K562 (cell line): ENCODE data around the gene TERC. TPM values are rescaled to one million over a fixed set of nuclear protein-coding genes. Genes with fewer than 3 reads are reported as not detected.

Experiments
- ATAC-seq: fragments of 200-7000 bp; cut with Tn5 transposase; 3 replicates; pipeline ENCODE4 v1.9.1; 2020; ENCODE audit warnings: moderate library complexity
- BruUV-seq: library from RNA; stranded (reverse); fragments of 400-500 nt; replicated peaks from 2 replicates; lab custom pipeline; 2021; lab: Mats Ljungman, UMichigan
- CTCF ChIA-PET: fragments of 300-600 bp; formaldehyde crosslinking; extraction: SDS; loops from one replicate; lab custom pipeline; 2021; ENCODE audit warnings: low intra/inter-chr PET ratio; lab: Yijun Ruan, JAX
- POLR2A ChIA-PET: fragments of 300-600, 350-650 bp; sonication (Branson Sonifier 250); formaldehyde crosslinking; extraction: SDS; loops from one replicate; lab custom pipeline; 2021; ENCODE audit warnings: antibody characterized with exemption, inconsistent platforms; lab: Yijun Ruan, JAX
- DNase-seq, 4 experiments: peaks; one replicate each; pipeline versions ENCODE4 v3.0.0 to v3.0.0-alpha.2; 2011 to 2018; ENCODE audit warnings: low spot score in 3 of 4, mixed read lengths in 3 of 4; ENCODE audit errors: extremely low read depth in 1 of 4
- FAIRE-seq: peaks from 2 replicates; lab custom pipeline; 2011; peaks lifted over from hg19 to GRCh38; lab: Jason Lieb, UNC
- H2AFZ ChIP-seq: 2 replicates; pipeline ENCODE4 v1.6.0; 2011; ENCODE audit warnings: low read depth, low read length, control low read depth, inconsistent platforms
- H3K27ac ChIP-seq: fragments of 200-600 bp; 3 replicates; pipeline ENCODE4 v1.8.0; 2011; ENCODE audit warnings: low read depth, mild to moderate bottlenecking, control low read depth, inconsistent platforms, low read length, moderate library complexity, mixed read lengths; ENCODE audit errors: extremely low read depth
- H3K27me3 ChIP-seq, 2 experiments: fragments of 300-600 bp in 1 of 2; 2 replicates in 1 of 2; 3 replicates in 1 of 2; pipeline versions ENCODE4 v1.6.0 to v1.8.0; 2011; ENCODE audit warnings: inconsistent platforms in 2 of 2, low read length in 2 of 2, mild to moderate bottlenecking in 1 of 2, mixed read lengths in 1 of 2, moderate library complexity in 1 of 2; ENCODE audit not compliant: control insufficient read depth in 2 of 2, insufficient read depth in 2 of 2
- H3K36me3 ChIP-seq: fragments of 300-600 bp; 3 replicates; pipeline ENCODE4 v1.8.0; 2011; ENCODE audit warnings: mild to moderate bottlenecking, low read length, inconsistent platforms; ENCODE audit not compliant: control insufficient read depth, insufficient read depth
- H3K4me1 ChIP-seq, 2 experiments: fragments of 200-600 bp in 1 of 2; replicated peaks in 1 of 2; 2 replicates in 1 of 2; 3 replicates in 1 of 2; pipeline versions ENCODE4 v1.5.1 to v1.8.0; 2011; ENCODE audit warnings: inconsistent platforms in 2 of 2, low read length in 2 of 2, mild to moderate bottlenecking in 1 of 2, mixed read lengths in 1 of 2, moderate library complexity in 1 of 2; ENCODE audit not compliant: control insufficient read depth in 2 of 2, insufficient read depth in 2 of 2
- H3K4me2 ChIP-seq: 2 replicates; pipeline ENCODE4 v1.6.1; 2011; ENCODE audit warnings: low read length, control low read depth, inconsistent platforms, mixed read lengths; ENCODE audit not compliant: insufficient read depth
- H3K4me3 ChIP-seq: fragments of 200-600 bp; sonication (generic), shearing (Covaris generic); 2 replicates; pipeline ENCODE4 v1.5.1; 2016; ENCODE audit warnings: control low read depth, inconsistent platforms
- H3K79me2 ChIP-seq: fragments of 200-600 bp; 3 replicates; pipeline ENCODE4 v1.8.0; 2011; ENCODE audit warnings: low read length, inconsistent platforms; ENCODE audit not compliant: control insufficient read depth, insufficient read depth
- H3K9ac ChIP-seq, 2 experiments: 2 replicates each; pipeline versions ENCODE4 v1.6.0 to v1.6.1; 2011; ENCODE audit warnings: low read depth in 2 of 2, low read length in 2 of 2, control low read depth in 1 of 2, inconsistent platforms in 1 of 2, mild to moderate bottlenecking in 1 of 2, mixed read lengths in 1 of 2; ENCODE audit not compliant: insufficient read depth in 1 of 2
- H3K9me1 ChIP-seq: one replicate; pipeline ENCODE4 v1.6.0; 2011; ENCODE audit warnings: inconsistent platforms, mild to moderate bottlenecking, low read length, moderate library complexity; ENCODE audit not compliant: control insufficient read depth, insufficient read depth
- H3K9me3 ChIP-seq: replicated peaks from 2 replicates; pipeline ENCODE4 v1.5.1; 2011; ENCODE audit warnings: low read depth, low read length, inconsistent platforms; ENCODE audit not compliant: control insufficient read depth, insufficient read depth
- H4K20me1 ChIP-seq: replicated peaks from 2 replicates; pipeline ENCODE4 v1.6.1; 2011; ENCODE audit warnings: low read length, inconsistent platforms, mixed read lengths; ENCODE audit not compliant: control insufficient read depth, insufficient read depth
- RBM25 ChIP-seq: fragments of 200-400 bp; formaldehyde crosslinking; IDR thresholded peaks from 2 replicates; pipeline ENCODE4 v1.6.1; 2018; ENCODE audit warnings: low read length, low read depth, moderate library complexity; ENCODE audit not compliant: severe bottlenecking
- RCOR1 ChIP-seq, 2 experiments: IDR thresholded peaks; 2 replicates each; pipeline ENCODE4 v1.6.1; 2012; ENCODE audit warnings: low read depth in 2 of 2, low read length in 2 of 2, borderline replicate concordance in 1 of 2, improper control_type of control experiment in 1 of 2
- SMARCA4 ChIP-seq: fragments of 450-650 bp; IDR thresholded peaks from 2 replicates; pipeline ENCODE4 v1.6.1; 2016
- TAF15 ChIP-seq: fragments of 200-400 bp; formaldehyde crosslinking; IDR thresholded peaks from 2 replicates; pipeline ENCODE4 v1.6.1; 2017; ENCODE audit warnings: mild to moderate bottlenecking, low read depth, low read length, moderate library complexity
- TAL1 ChIP-seq: fragments of 450-650 bp; IDR thresholded peaks from 2 replicates; pipeline ENCODE4 v1.6.1; 2016; ENCODE audit warnings: mild to moderate bottlenecking
- TEAD1 ChIP-seq, 2 experiments: fragments of 450-650 bp in 1 of 2; sonication (generic) in 1 of 2; formaldehyde crosslinking; IDR thresholded peaks; 2 replicates each; pipeline versions ENCODE4 v1.4.0 to v1.8.0; 2020 to 2022; ENCODE audit warnings: mild to moderate bottlenecking in 2 of 2, missing genetic modification reagents in 1 of 2
- ZNF24 ChIP-seq: fragments of 450-650 bp; IDR thresholded peaks from 2 replicates; pipeline ENCODE4 v1.6.1; 2016
- WGBS: fragments of 100-300 bp; shearing (Covaris generic); methylation state at CpG from one replicate; pipeline ENCODE4 v1.1.6; 2016; ENCODE audit warnings: low coverage, mixed read lengths; ENCODE audit not compliant: insufficient coverage; ENCODE audit errors: missing lambda C conversion rate; 5-methylcytosine and 5-hydroxymethylcytosine counted together
- in situ Hi-C: fragments of 300-500 bp; cut with MboI; formaldehyde crosslinking; loops from 4 replicates; pipeline ENCODE4 v1.15.0; 2018; ENCODE audit warnings: inconsistent platforms, mixed read lengths
- intact Hi-C: fragments of 100-400 bp; cut with micrococcal nuclease; formaldehyde crosslinking; loops from 2 replicates; pipeline ENCODE4 v1.14.2; 2022
- polyA plus RNA-seq, 8 experiments: library from polyadenylated mRNA; depleted of rRNA in 4 of 8; stranded (reverse) in 5 of 8; unstranded in 3 of 8; fragments of >200 nt; fragmentation: Nextera tagmentation in 2 of 8; fragmentation: Illumina TruSeq in 1 of 8; extraction: Ambion mirVana in 2 of 8; extraction: Trizol in 1 of 8; gene quantifications; 2 replicates each; pipeline versions ENCODE4 v1.2.1 to v1.2.3, GENCODE V29; 2011 to 2014; ENCODE audit warnings: inconsistent platforms in 1 of 8, missing spikeins in 1 of 8
- total RNA-seq, 7 experiments: library from RNA; depleted of rRNA in 6 of 7; stranded (reverse); fragments of >200 nt in 6 of 7; fragmentation: Illumina TruSeq in 2 of 7; extraction: Trizol in 2 of 7; gene quantifications; 2 replicates each; pipeline versions ENCODE4 v1.2.1 to v1.2.3, GENCODE V29; 2011 to 2021; ENCODE audit warnings: low replicate concordance in 1 of 7
- TF ChIP-seq, protein P1 (sequence below): sonication (generic); formaldehyde crosslinking; IDR thresholded peaks from 2 replicates; pipeline ENCODE4 v1.5.0; 2020; ENCODE audit warnings: missing genetic modification reagents
- TF ChIP-seq, protein P2 (sequence below): fragments of 200-800 bp; sonication (Bioruptor generic); IDR thresholded peaks from 2 replicates; pipeline ENCODE4 v1.6.1; 2017; ENCODE audit warnings: missing genetic modification characterization, missing compliant biosample characterization
- TF ChIP-seq, protein P3 (sequence below): fragments of 450-650 bp; formaldehyde crosslinking; IDR thresholded peaks from 2 replicates; pipeline ENCODE4 v1.4.0; 2020; ENCODE audit warnings: mild to moderate bottlenecking, moderate library complexity

The TERC gene
- total and polyA plus RNA-seq, 9 of the 15 experiments (the other 6 are each of a cell fraction or from before 2014, with no cell fraction given), result 0.77 to 234 (median 27.9) TPM; not detected in 3

DNA sequence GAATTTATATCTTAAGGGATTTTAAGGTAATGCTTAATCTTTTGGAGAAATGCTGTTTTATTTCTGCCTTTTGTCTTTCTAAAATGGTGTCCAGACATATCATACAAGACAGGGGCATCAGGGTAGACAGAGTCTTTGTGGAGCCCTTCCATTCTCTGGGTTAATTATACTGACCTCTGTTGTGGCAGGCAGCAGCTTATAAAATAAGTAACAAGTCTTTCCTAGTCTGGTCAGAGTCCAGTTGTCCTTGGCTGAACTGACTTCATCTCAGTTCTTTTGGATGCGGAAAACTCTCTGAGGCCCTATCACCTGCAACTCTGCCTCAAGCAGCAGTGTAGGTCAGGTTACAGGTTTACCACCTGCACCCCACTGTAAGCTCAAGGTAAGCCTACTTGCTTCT is 27.5 kb upstream of the TERC start:
- H3K79me2 ChIP-seq, result no peaks in the 10 kb centered on the region
- no peaks in the 10 kb centered on the region for H3K27me3 ChIP-seq
- H2AFZ ChIP-seq, result no peak overlapping the region
- WGBS, result 93% methylated on average over 1 of the region's 1 CpG
- in situ Hi-C loops (no loop called here), intact Hi-C loops (no loop called here)
- no peaks in the 10 kb centered on the region; a peak in 1 of 5 replicates for H3K4me1 ChIP-seq
- ChIA-PET CTCF (no interaction called here), POLR2A (interaction anchor here (0.9 kb wide), 1 partner anchor 8 kb away, joined by 5 read pairs; no protein-coding TSS in a partner anchor)
- FAIRE-seq, result no peak
- no peak for ATAC-seq
- no peaks in the 10 kb centered on the region for H3K9me3 ChIP-seq
- H3K4me3 ChIP-seq, result no peak overlapping the region
- no peaks in the 10 kb centered on the region for H3K9me1 ChIP-seq
- H3K4me2 ChIP-seq, result no peak overlapping the region
- H3K36me3 ChIP-seq, result peaks cover 31% of the 10 kb centered on the region
- DNase-seq, result no peak
- no peak overlapping the region for H3K27ac ChIP-seq
- TF ChIP-seq, protein P1, sequence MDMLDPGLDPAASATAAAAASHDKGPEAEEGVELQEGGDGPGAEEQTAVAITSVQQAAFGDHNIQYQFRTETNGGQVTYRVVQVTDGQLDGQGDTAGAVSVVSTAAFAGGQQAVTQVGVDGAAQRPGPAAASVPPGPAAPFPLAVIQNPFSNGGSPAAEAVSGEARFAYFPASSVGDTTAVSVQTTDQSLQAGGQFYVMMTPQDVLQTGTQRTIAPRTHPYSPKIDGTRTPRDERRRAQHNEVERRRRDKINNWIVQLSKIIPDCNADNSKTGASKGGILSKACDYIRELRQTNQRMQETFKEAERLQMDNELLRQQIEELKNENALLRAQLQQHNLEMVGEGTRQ (CRISPR knock-in tag), result no peak
- no peak for TF ChIP-seq TAF15
- TF ChIP-seq, protein P2, sequence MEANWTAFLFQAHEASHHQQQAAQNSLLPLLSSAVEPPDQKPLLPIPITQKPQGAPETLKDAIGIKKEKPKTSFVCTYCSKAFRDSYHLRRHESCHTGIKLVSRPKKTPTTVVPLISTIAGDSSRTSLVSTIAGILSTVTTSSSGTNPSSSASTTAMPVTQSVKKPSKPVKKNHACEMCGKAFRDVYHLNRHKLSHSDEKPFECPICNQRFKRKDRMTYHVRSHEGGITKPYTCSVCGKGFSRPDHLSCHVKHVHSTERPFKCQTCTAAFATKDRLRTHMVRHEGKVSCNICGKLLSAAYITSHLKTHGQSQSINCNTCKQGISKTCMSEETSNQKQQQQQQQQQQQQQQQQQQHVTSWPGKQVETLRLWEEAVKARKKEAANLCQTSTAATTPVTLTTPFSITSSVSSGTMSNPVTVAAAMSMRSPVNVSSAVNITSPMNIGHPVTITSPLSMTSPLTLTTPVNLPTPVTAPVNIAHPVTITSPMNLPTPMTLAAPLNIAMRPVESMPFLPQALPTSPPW (CRISPR knock-in tag), result no peak
- no peak for TF ChIP-seq TAL1
- TF ChIP-seq SMARCA4, result no peak
- TF ChIP-seq, protein P3, sequence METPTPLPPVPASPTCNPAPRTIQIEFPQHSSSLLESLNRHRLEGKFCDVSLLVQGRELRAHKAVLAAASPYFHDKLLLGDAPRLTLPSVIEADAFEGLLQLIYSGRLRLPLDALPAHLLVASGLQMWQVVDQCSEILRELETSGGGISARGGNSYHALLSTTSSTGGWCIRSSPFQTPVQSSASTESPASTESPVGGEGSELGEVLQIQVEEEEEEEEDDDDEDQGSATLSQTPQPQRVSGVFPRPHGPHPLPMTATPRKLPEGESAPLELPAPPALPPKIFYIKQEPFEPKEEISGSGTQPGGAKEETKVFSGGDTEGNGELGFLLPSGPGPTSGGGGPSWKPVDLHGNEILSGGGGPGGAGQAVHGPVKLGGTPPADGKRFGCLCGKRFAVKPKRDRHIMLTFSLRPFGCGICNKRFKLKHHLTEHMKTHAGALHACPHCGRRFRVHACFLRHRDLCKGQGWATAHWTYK, result no peak
- TF ChIP-seq ZNF24, result no peak
- no peak for TF ChIP-seq RBM25
- TF ChIP-seq TEAD1 (CRISPR knock-in tag; IDR thresholded peaks at IDR 0.05), result no peak
- no peak for TF ChIP-seq RCOR1 (IDR thresholded peaks at IDR 0.05; ENCODE audit: borderline replicate concordance in 1 of 2, low read depth in 2 of 2, low read length in 2 of 2)
- no peaks in the 10 kb centered on the region for H4K20me1 ChIP-seq
- no TSS peak for BruUV-seq
- H3K9ac ChIP-seq, result no peak overlapping the region
